CD4-positive, alpha-beta T cell treated with Interleukin-1 beta for 1 hour (primary cell): ENCODE results near the gene GNAO1.

ENCODE experiments used
- DNase-seq, 2 donors: peaks; one replicate each; pipeline ENCODE4 v3.0.0-alpha.2; 2020 to 2022

Gene GNAO1

GRCh38 chr16:56295739-56296527 is 104.6 kb downstream of the GNAO1 start:
- no peak for DNase-seq

DNA sequence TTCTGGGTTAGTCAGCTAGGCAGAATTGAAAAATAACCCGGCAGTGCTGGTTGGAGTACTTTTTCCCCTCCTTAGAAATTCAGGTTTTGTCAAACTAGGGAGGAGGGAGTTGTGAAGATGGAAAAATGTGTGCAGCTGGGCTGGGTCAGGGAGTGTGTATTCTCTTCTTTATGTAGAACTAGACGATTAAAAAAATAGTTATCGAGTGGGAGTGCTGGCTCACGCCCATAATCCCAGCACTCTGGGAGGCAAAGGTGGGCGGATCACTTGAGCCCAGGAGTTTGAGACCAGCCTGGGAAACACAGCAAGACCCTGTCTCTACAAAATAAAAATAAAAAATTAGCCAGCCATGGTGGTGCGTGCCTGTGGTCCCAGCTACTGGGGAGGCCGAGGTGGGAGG is 106.4 kb downstream of the GNAO1 start:
- DNase-seq = no peak

DNA sequence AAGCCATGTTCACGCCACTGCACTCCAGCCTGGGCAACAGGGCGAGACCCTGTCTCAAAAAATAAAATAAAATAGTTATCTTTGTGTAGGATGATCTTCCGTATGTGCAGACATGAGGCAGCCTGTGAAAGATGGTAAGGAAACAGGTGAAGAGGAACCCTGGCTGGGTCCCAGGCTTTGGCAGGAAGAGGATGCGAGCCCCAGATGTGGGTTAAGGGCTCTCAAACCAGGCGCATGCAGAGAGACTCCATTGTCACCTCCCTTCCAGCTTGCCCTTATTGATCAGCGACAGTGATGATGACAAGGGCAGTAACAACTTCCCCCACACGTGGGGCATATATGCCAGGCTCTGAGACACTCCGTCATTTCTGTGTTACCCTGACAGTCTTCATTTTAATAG is 106.8 kb downstream of the GNAO1 start:
- DNase-seq = no peak

GRCh38 chr16:56298948-56299596 is 107.8 kb downstream of the GNAO1 start:
- DNase-seq = no peak

GRCh38 chr16:56300242-56300623 is 108.9 kb downstream of the GNAO1 start:
- DNase-seq = no peak

- no peak for DNase-seq
Observed at GRCh38 chr16:56300891-56301850, 109.9 kb downstream of the GNAO1 start.

DNA sequence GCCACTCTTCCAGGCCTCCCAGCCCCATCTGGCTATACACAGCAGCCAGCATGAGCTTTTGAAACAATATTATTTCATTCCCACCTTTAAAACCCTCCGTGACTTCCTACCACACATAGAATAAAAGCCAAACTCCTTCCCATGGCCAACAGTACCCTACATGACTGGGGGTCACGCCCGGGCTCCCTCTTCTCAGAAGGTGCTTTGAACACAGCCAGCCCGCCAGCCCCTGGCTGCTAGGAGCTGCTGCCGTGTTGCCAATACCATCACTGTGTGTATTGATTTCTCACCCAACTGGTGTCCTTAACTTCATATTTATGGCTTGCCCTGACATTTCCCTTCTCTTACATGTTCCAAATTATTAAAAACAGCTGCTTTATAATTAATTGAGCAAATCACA is 111.2 kb downstream of the GNAO1 start:
- DNase-seq = no peak

- no peak for DNase-seq
Observed at GRCh38 chr16:56303066-56303715, 111.9 kb downstream of the GNAO1 start.

DNA sequence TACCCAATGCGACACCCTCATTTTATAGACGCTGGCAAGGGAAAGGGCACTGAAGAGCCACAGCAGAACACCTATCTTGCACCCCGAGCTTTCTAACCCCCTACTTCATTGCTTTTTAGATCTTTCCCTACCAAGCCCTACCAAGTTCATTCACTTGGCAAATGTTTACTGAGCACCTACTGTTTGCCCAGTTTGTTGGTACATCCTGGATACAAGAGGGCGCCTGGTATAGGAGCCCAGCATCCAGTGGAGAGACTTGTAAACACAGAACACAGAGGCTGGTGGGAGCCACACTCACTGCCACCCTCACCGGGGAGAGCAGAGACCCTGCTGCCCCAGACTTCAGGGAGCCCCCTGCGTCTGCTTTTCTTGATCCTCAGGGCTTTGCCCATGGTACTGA is 112.6 kb downstream of the GNAO1 start:
- DNase-seq = no peak

- no peak for DNase-seq
Observed at GRCh38 chr16:56305956-56306565, 114.8 kb downstream of the GNAO1 start.

DNA sequence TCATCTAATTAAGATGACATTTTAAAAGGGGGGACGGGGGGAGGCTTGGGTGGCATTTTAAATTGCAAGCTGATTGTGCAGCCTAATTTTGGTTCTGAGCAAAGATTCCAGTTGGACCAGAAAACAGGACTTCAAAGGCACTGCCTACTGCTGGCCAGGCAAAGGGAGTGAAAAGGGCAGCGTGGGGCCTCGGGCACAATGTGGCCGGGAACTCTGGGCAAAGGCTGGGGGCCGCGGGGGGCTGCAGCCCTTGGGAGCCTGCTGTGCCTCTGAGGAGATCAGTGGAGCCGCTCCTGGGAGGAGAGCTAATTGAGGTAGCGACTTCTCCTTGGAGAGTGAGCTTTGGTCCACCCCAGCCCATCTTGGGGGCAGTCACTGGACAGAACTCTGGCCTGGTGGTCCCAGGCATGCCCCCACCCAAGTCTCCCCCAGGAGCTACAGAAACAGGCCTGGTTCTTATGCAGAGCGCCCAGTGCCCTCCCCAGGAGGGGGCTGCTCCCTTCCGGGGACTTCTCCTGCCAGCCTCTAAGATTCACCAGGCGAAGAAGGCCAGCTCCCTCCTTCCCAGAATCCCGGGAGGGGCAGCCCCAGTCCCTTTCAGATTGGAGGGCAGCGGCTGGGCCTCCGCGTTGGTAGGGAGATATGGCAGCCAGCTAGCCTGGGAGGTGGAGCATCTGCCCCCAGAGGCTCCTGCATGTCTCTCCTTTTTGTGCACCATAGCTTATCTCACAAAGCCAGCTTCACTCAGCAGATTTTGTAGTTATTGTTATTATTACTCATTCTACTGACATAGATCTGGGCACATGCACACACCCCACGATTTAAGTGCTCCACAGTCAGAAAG is 115.6 kb downstream of the GNAO1 start:
- no peak for DNase-seq

- no peak for DNase-seq
Observed at GRCh38 chr16:56307534-56307873, 116.2 kb downstream of the GNAO1 start.

GRCh38 chr16:56309008-56309407 is 117.7 kb downstream of the GNAO1 start:
- no peak for DNase-seq

DNA sequence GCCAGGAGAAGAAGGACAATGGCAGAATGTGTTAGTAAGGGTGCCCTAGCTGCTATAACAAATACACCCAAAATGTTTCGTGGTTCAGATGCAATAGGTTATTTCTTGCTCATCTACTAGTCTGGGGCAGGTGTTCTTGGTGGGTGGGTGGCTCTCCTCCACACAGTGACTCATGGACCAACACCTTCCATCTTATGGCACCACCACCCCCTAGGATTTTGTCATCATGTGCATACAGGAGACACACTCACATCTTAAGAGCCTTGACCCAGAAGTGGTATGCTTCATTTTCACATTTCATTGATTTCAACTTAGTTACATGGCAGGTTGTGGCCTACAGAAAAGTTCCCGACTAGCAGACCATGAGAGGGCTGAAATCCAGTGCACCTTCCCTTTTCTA is 119.4 kb downstream of the GNAO1 start:
- DNase-seq = no peak

GRCh38 chr16:56311208-56312027 is 120.1 kb downstream of the GNAO1 start:
- DNase-seq = no peak

DNA sequence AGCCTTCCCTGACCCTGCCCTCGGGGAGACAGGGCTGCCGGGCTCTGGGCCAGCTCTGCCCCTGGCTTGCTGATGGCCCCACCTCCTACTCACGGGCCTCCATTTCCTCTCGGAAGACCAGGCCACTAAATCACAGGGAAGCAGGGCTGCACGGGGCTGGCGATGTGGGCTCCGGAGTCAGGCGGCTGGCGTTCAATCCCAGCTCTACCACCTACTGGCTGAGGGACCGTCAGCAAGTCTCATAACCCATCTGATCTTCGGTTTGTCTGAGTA is 120.7 kb downstream of the GNAO1 start:
- no peak for DNase-seq

GRCh38 chr16:56312556-56312955 is 121.3 kb downstream of the GNAO1 start:
- no peak for DNase-seq

GRCh38 chr16:56314244-56314850 is 123.1 kb downstream of the GNAO1 start:
- no peak for DNase-seq

DNA sequence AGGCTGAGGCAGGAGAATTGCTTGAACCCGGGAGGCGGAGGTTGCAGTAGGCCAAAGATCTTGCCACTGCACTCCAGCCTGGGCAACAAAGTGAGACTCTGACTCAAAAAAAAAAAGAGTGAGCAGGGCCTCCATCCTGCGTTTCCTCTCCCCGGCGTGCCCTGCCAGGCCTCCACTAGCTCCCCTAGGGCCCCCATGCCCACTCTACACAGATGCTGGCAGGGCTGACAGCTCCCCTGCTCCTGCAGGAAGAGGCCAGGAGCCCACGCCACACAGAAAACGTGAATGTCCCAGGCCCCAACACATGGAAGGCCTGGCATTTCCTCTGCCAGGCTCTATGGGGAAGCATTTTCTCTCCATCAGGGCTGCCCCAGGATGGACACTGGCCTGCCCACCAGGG is 124.7 kb downstream of the GNAO1 start:
- no peak for DNase-seq

- no peak for DNase-seq
Observed at GRCh38 chr16:56316545-56316944, 125.3 kb downstream of the GNAO1 start.
